AG04449 (cell line): Measurements from ENCODE around the gene SDK1.

Experiments
- CTCF ChIA-PET: fragments of 350-600 bp; formaldehyde crosslinking; extraction: SDS; loops from one replicate; lab custom pipeline; 2021; ENCODE audit warnings: antibody characterized with exemption; lab: Yijun Ruan, JAX
- POLR2A ChIA-PET: fragments of 400-600, 350-600 bp; formaldehyde crosslinking; extraction: SDS; loops from one replicate; lab custom pipeline; 2020; ENCODE audit warnings: antibody characterized with exemption, inconsistent platforms; lab: Yijun Ruan, JAX
- DNase-seq: peaks from one replicate; pipeline ENCODE4 v3.0.0-alpha.2; 2010; ENCODE audit warnings: low read depth, low spot score
- H3K4me3 ChIP-seq: 2 replicates; pipeline ENCODE4 v1.5.1; 2011; ENCODE audit warnings: low read depth, mild to moderate bottlenecking, control low read depth, low read length
- TF ChIP-seq, protein P1 (sequence below): IDR thresholded peaks from one replicate; pipeline ENCODE4 v1.5.1; 2011; ENCODE audit warnings: mild to moderate bottlenecking, moderate library complexity, low read length, control low read depth, inconsistent platforms; ENCODE audit not compliant: insufficient read depth; ENCODE audit errors: missing control alignments

SDK1 gene

DNA sequence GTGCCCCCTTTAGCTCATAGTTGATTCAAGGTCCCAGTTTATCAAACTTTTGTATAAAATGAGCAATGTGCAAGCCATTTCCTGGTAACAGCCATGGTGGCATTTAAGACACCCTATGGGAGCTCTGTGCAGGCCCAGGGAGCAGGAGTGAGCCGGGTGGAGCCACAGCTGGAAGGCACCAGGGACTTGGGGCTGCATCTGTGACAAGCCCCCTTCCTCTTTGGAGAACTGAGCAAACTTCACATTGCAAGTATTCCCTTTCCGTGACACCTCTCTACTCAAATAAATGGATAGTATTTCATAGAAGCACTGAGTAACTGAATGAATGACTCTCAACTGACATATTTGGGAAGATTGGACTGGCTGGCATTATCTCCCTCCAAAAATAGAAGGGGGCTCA lies 822.3 kb downstream of the SDK1 start:
- H3K4me3 ChIP-seq = no peak overlapping the region
- TF ChIP-seq, protein P1, sequence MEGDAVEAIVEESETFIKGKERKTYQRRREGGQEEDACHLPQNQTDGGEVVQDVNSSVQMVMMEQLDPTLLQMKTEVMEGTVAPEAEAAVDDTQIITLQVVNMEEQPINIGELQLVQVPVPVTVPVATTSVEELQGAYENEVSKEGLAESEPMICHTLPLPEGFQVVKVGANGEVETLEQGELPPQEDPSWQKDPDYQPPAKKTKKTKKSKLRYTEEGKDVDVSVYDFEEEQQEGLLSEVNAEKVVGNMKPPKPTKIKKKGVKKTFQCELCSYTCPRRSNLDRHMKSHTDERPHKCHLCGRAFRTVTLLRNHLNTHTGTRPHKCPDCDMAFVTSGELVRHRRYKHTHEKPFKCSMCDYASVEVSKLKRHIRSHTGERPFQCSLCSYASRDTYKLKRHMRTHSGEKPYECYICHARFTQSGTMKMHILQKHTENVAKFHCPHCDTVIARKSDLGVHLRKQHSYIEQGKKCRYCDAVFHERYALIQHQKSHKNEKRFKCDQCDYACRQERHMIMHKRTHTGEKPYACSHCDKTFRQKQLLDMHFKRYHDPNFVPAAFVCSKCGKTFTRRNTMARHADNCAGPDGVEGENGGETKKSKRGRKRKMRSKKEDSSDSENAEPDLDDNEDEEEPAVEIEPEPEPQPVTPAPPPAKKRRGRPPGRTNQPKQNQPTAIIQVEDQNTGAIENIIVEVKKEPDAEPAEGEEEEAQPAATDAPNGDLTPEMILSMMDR = no peak
- no peak for DNase-seq
- POLR2A ChIA-PET = no interaction called here
- CTCF ChIA-PET = no interaction called here

DNA sequence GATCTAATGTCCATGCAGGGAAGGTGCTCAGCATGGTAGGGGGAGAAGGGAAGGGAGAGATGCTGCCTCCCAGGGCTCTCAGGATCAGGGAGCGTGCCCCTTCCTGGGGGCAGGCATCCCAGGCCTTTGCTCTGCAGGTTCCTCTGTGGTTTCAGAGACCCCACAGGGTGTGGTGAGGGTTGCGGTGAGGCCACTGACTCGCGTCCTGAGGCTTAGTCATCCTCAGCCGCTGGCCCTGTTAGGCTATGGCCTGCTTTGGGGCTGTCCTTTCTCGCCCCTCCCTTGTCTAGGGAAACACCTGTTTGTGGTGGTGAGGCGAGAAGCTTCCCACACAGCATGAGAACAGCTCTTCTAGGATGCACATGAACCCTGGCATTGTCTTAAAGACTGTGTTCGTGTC lies 822.8 kb downstream of the SDK1 start:
- no peak overlapping the region for H3K4me3 ChIP-seq
- ChIA-PET POLR2A (no interaction called here), CTCF (no interaction called here)
- TF ChIP-seq, protein P1 = no peak
- DNase-seq = no peak

DNA sequence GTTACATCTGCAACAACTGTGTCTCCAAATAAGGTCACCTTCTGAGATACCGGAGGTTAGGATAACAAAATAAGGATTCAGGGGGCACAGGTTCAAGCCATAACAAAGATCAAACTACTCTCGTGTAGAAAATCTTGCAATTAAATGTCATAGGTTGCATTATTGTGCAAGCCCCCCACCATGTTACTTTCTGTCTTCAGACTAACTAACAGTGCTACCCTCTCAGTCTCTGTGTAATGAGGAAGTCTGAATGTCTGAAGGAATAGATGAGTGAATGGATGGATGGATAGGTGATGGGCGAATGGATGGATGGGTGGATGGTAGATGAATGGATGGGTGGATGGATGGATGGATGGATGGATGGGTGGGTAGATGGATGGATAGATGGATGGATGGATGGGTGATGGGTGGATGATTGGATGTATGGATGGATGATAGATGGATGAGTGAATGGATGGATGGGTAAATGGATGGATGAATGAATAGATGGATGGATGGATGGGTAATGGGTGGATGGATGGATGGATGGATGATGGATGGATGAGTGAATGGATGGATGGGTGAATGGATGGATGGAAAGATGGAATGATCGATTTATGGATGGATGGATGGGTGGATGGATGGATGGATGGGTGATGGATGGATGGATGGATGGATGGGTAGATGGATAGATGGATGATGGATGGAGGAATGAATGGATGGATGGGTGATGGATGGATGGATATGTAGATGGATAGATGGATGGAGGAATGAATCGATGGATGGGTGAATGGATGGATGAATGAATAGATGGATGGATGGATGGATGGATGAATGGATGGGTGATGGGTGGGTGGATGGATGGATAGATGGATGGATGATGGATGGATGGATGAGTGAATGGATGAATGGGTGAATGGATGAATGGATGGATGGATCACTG lies 823.8 kb downstream of the SDK1 start:
- POLR2A ChIA-PET = no interaction called here
- DNase-seq = no peak
- no peak overlapping the region for H3K4me3 ChIP-seq
- CTCF ChIA-PET = no interaction called here
- TF ChIP-seq, protein P1 = no peak

DNA sequence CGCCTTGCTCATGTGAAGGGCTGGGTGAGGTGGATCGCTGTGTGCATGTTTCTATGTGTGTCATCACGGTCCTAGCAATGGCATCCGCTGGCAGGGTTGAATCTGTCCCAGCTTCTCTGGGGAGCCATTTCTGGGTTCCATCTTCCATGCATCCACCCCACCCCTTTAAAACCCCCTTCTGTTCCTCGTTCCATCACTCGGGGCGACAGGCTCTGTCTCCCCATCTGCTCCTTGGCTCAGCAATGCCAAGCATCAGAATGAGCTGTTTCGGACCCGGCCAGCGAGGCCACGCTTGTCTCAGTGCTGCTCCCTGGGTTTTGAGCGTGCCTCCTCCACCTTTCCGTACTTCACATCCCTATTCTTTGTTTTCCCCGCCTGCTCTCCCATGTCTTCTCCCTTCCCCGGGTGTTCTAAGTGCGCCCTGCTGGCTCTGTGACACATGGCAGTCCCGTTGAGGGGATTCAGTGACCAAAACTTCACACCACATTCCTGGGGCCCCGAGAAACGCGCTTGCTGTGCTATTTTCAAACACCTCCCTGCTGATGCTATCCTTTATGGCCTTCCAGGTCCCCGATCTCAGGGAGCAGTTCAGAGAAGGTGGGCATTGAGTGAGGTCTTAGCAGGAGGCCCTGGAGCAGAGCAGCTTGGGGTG lies 827.0 kb downstream of the SDK1 start:
- CTCF ChIA-PET = no interaction called here
- POLR2A ChIA-PET = no interaction called here
- no peak for DNase-seq
- TF ChIP-seq, protein P1 = no peak
- H3K4me3 ChIP-seq = no peak overlapping the region

DNA sequence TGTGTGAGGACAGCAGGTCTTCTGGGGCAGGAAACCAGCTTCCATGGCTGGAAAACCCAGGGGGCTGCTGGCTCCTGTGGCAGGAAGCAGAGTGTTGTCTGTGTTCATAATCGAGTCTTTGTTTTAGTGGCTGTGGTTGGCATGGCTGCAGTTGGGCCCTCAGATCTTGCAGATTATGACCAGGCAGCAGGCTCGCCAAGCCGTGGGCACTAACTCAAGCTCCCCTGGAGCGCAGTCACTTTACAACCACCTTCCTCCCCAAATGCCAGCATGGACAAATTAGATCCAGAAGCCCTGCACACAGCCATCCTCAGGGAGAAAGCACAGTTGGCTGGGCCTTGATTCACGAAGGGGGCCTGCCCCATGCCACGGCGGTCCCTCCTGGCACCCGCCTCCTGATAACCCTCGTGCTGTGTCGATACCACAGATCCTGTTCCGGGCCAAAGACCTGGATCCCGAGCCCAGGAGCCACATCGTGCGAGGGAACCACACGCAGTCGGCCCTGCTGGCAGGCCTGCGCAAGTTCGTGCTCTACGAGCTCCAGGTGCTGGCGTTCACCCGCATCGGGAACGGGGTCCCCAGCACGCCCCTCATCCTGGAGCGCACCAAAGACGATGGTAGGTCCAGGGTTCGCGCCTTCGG lies 828.5 kb downstream of the SDK1 start:
- DNase-seq = no peak
- TF ChIP-seq, protein P1 = no peak
- ChIA-PET POLR2A (no interaction called here), CTCF (no interaction called here)
- H3K4me3 ChIP-seq = no peak overlapping the region

DNA sequence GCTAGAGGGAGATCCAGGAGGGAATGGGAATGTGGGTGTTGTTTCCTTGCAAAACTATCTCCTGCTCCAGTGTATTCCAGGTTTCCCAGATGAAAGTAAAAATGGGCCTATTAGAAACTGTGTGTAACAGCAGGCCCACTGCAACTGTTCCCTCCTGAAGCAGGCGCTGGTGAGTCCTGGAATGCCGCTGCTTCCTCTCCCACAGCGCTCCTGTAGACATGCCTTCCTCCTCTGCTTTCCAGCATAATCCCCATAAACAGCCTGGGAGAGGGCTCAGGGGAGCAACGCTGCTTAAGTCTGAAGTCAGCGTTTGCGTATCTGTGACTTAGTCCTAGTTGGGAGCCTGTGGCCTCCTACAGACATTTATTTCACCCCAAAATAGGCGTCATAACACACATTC lies 830.0 kb downstream of the SDK1 start:
- no peak for DNase-seq

More for the DNA sequence above, 830.0 kb downstream of the SDK1 start:
- no peak overlapping the region for H3K4me3 ChIP-seq
- CTCF ChIA-PET = no interaction called here
- TF ChIP-seq, protein P1 = no peak
- POLR2A ChIA-PET = no interaction called here
